ENCODE results near the gene FAM83F.

The FAM83F gene

DNA sequence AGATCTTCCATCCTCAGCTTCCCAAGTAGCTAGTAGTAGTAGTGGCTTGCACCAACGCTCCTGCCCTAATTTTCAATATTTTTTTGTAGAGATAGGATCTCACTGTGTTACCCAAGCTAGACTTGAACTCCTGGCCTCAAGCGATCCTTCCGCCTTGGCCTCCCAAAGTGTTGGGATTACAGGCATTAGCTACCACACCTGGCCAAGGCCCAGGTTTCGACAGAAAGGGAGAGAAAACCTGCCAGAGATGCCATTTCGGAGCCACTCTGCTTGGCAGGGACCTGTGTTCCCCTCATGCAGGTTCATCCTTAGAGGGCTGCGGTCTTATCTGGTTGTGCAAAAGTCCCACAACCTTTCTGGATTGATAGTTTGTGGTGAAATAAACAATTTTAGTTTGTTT, 41.4 kb downstream of the FAM83F start:
- no peak for DNase-seq (ENCODE audit: low spot score)

DNA sequence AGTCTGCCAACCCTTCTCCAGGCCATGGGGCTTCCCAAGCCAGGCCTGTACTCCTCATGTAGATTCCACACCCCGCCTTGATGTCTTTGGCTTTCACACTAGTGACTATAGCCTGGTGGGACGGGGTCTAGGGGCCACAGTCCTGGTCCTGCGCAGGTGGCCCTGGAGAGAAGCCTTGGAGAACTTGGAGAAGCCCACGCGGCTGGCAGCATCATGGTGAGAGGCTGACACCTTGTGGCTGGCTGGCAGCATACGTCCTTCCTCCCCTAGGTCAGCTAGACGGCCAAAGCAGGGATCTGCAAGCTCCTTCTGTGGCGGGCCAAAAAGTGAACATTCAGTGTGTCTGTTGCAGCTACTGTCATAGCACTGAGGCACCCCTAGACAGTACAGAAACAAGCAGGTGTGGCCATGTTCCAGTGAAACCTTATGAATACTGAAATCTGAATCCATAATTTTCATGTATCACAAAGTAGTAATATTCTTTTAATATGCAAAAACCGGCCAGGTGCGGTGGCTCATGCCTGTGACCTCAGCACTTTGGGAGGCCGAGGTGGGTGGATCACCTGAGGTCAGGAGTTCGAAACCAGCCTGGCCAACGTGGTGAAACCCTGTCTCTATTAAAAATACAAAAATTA, 42.0 kb downstream of the FAM83F start:
- peak; percentile 58 for DNase-seq (ENCODE audit: low spot score)

DNA sequence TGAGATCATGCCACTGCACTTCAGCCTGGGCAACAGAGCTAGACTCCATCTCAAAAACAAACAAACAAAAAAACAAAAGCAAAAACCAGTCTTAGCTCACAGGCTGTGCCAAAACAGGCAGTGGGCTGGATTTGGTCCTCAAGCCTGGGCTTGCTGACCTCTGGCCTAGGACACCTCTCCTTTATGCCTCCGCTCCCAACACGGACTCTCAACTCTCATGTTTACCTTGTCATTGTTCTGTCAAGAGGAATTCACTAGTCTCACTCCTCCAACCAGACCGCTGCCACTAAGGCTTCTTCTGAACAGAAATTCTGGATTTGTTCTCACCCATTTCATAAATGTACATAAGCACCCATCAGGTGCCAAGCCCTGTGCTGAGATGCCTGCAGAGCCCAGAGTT, 42.6 kb downstream of the FAM83F start:
- no peak for DNase-seq (ENCODE audit: low spot score)

DNA sequence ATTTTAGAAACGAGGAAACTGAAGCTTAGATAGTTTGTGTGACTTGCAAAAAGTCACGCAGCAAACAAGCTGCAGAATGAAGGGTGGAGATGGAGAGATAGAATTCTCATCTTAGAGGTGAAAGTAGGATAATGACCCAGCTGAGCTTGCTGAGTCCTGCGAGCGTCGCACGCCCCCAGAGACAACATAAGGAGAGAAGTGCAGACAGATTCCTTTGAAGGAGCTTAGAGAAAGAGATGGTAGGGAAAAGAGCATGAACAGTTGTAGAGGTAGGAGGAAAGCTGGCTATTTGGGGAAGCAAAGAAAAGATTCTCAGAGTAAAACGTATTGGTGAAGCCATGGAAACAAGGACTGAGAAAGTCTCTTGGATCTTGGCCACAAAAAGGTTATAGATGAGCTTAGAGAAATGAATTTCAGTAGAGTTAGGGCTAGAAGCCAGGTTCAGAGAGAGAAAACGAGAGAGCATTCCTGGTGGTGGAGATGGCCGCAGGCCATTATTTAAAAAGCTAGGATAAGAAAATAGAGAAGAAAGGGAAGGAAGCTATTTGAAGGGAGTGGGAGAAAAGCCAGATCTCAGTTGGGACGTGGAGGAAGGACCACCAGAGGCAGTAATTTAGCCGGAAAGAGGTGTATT, 44.8 kb downstream of the FAM83F start:
- no peak for DNase-seq (ENCODE audit: low spot score)

DNA sequence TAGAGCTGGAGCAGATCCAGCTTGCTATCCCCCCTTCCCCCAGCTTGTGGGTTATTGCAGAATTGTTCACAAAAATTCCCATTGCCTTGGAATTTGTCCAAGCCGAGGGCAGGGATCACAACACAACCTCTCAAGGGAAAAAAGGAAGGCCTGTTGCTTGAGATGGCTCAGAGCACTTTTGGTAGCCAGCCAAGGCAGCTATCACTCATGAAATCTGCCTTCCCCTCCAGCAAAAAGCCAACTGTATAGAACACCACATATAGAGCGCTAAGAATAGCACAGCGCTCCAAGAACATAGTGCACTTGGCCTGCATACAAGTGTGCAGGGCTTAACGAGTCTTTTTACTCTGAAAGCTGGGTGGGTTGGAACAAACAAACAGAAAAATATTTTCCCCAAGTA, 46.2 kb downstream of the FAM83F start:
- DNase-seq (ENCODE audit: low spot score), result no peak

DNA sequence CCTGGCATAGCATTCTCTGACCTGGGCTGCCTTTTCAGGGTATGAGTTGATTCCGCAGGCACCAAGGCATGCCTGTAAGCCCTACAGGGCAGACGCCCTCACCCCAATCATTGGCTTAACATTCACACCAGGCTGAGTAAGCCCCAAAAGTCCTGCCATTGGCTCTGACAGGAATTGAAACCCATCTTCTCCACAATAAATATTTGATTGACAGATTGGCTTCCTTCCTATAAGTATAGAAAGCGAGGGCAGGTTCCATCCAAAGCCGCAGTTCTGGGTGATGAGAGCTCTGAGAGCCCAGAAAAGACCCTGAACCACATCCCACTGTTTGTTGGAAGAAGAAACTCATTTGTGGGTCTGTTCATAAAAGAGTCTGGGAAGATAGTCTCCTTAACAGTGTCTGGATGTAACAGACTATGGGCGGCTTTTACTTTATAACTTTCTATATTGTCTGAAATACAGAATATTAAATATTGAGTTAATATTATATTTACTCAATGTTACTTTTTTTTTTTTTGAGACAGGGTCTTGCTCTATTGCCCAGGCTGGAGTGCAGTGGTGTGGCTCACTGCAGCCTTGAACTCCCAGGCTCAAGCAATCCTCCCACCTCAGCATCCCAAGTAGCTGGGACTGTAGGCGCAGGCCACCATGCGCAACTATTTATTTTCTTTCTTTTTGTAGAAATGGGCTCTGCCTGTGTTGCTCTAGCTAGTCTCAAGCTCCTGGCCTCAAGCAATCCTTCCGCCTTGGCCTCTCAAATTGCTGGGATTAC, 46.8 kb downstream of the FAM83F start:
- DNase-seq (ENCODE audit: low spot score), result no peak

DNA sequence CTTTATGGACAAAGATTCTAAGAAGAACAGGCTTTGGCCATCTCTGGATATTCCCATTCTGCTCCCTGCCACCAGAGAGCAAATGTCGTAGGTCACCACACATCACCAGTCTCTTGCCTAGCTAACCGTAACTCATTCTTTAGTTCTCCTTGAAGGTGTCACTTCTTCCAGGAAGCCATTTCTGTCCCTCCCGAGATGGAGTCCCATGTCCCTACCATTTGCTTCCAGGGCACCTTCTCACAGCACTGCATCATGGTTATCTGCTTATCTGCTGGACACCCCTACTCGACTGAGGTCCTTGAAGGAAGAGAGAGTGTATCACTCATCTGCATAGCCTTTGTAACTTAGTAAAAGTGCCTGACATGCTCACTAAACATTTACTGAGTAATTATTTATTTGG, 47.6 kb downstream of the FAM83F start:
- no peak for DNase-seq (ENCODE audit: low spot score)

DNA sequence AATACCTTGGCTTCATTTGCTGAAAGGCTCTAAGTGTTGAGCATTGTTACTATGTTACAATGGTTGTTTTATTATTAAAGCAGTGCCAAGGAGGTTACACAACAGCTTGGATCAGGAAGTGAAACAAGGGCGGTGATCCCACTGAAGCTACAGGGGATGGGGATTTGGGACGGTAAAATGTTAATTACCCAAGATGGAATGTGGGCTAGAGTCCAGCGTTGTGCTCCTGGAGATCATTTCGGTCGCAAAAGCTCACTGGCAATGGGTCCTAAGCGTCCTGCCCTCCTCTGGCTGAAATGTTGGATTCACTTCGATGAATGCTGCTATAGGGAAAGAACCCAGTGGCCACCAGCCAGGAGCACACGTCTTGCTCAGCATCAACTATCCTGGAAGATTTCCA, 48.3 kb downstream of the FAM83F start:
- DNase-seq (ENCODE audit: low spot score), result no peak

DNA sequence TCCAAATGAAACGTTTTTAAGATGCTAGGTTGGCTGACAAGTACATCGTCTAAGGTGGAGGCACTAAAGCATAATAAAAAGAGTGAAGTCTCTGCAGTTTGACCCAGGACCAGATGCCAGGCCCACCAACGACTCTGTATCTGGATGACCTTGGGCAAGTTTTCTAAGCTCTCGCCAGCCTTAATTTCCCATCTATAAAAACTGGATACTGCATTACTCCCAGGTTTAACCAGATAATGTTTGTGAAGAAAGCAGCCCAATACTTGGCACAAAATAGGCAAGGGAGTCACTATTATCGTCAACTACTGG, 49.0 kb downstream of the FAM83F start:
- DNase-seq (ENCODE audit: low spot score), result no peak

DNA sequence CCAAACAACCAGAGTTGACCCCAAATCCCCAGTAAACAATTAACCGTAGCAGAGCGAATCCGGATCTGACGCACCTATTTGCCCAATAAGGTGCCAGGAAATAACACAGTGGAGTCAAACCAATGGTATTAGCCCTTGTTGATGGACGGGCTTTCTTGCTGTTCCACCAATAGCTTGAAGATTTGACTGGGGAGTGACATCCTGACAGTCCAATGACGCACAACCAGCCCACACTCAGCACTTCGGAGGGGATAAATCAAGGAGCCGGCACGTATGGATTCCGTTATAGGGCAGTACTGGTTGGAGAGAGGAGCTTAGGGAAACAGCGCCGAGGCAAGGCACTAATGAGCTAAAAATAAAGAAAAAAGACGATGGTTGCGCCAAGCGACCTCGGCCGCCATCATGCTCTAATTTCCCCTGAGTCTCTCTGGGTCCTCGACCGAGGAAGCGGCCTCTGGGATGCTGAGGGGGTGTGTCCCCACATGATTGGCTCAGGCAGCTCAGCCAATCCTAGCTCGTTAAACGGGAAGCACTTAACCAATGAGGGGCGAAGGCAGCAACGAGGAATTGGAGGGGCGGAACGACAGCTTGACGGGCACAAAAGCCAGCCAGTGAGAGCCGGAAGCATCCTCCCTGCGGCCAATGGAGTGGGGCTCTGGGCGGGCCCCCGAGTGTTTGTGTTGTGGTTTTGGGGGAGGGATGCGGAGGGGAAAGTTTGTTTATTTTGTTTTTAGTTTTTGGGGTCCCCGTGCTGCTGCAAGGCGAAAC, 49.5 kb downstream of the FAM83F start:
- peak; percentile 98 for DNase-seq (ENCODE audit: low spot score)

DNA sequence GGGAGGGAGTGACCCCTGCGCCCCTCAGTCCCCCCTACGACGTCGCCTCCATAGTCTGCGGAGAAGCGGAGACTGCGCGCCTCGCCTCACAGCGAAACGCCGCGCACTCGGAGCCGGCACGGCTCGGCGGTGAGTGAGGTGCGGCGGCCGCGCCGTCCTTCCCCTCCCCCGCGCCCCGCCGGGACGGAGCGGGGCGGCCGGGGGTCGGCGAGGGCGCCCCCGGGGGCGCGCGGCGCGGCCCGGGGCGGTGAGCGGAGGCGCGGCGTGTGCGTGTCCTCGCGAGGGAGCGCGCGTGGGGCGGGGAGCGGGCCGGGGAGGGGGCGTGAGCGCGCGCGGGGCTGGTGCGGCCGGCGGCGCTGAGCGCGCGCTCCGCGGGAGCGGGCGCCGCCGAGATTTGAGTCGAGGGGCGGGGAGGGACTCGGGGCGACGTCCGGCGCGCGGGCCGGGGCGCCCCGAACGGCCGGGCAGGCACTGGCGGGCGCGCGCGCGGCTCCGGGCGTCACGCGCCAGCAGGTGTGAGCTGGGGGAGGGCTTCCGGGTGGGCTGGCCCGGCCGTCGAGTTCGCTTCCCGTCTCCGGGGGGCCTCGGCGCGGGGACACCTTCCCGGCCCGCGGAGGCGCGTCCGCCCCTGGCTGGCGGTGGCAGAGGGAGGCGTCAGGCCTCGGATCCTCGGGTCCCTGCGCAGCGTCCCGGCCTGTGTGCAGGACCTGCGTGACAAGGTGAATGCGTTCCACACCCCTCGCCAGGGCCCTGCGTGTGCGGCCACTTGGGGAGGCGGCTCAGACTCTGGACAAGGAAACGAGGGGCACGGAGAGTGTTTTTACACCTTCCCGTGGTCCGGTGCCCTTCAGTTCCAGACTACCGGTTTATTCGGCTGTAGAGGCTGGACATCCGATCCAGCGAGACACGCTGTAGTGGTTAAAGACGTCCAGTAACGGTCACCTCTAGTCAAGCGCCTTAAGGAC, 50.4 kb downstream of the FAM83F start:
- peak; percentile 35 for DNase-seq (ENCODE audit: low spot score)

DNA sequence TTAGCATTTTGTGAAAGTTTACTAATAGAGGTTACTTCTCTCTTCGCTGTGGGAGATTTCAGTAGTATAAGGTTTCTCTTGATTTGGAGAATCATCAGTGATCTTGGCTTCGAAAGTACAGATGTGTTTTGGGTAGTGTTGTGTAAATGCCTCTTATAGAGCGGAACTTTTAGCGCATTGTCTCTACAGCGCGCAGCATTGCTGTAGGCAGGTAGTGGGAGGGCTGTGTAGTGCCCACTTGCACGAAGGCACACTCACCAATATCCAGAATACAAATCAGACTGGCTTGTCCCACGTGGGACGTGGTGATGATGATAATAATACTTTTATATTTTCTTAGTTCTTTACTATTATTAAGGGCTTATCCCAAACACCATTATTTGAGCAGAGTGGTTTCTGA, 51.4 kb downstream of the FAM83F start:
- DNase-seq (ENCODE audit: low spot score), result no peak

DNA sequence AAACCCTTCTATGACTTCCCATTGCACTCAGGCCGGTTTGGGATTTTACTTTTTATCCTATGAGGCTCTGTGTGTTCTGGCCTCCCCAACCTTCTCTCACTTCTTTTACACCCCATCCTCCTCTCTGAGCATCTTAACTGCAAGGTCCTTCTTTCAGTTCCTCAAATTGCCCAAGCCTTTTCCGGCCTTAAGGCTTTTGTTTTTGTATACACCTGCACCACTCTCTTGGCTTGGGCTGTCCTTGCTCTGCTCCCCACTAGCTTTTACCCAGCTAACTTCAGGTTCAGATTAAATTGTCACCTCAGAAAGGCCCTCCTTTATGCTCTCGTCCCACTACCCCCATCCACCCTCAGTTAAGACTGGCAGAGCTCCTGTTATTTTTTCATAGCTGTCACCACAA, 55.5 kb downstream of the FAM83F start:
- no peak for DNase-seq (ENCODE audit: low spot score)

DNA sequence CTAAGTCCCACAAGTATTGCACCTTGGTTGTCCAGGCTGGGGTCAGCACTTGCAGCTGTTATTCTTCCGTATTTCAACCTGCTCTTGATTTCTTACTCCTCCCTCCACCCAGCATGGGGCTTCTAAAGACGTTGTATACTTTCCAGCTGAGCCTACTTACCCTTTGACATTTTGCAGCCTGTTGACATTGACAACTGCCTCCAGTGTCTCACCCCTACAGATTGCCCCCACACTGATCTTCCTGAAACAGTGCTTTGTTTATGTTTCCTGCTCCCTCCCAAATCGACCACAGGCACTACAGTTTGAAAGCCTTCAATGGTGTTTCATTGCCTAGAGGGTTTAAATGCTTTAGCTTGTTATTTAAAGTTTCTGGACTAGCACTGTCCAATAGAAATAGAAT, 56.6 kb downstream of the FAM83F start:
- DNase-seq (ENCODE audit: low spot score), result no peak

DNA sequence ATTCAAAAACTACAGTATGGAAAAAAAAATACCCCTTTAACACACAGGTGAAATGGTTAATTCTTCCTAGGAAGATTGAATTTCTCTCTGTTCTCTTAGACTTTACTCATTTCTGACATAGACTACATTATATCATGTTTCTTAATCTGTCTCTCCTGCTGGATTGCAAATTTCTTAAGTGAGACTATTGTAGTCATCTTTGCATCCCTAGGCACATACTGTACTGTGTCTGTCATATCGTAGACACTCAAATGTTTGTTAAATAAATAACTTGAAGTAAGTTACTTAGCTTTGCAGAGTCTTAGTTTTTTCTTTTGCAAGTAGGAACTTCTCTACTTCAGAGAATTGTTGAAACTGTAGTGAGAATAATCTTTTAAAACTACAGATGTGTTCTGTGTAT, 58.7 kb downstream of the FAM83F start:
- no peak for DNase-seq (ENCODE audit: low spot score)

DNA sequence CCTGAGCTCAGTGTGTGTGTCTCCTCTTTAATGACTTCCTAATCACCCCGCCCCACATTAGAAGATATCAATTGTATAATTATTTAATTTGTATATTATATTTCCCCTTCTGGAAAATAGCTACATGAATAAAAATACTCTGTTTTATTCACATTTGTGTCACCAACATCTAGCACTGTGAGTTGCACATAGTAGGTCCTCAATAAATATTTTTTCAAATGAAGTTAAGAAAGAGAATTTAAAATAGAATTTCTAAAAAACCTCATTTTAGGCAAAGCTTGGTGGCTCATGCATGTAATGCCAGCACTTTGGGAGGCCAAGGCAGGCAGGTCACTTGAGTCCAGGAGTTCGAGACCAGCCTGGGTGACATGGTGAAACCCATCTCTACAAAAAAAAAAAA, 59.7 kb downstream of the FAM83F start:
- no peak for DNase-seq (ENCODE audit: low spot score)

DNA sequence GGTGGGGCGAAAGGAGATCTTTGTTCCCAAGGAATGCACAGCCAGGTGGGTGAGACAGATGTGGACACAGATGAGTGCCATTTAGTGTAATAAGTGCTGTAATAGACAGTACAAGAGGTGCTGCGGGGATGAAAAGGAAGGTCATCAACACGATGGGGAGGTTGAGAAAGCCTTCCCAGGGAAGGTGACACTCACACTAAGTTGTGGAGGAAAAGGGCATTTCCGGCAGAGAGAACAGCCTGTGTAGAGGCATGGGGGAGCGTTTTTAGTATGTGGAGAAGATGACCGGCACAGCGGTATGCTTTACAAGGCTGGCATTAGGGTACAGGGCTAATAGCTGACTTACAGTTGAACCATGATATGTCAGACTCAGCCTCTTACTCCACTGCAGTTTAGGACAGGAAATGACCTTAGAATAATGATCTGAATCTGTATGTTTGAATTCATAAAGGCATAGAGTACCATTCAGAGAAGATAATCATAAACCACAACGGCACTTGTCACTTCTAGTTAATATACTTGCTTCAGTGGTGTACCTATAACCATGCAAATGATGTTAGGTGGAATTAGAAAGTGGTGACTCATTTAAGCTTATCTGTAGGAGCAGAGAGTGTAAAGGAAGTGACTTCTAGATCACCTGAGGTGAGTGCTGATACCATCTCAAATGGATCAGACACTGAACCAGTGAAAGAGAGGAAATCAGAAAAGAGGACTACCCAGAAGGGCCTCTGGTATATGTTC, 60.6 kb downstream of the FAM83F start:
- DNase-seq (ENCODE audit: low spot score), result peak; percentile 21

DNA sequence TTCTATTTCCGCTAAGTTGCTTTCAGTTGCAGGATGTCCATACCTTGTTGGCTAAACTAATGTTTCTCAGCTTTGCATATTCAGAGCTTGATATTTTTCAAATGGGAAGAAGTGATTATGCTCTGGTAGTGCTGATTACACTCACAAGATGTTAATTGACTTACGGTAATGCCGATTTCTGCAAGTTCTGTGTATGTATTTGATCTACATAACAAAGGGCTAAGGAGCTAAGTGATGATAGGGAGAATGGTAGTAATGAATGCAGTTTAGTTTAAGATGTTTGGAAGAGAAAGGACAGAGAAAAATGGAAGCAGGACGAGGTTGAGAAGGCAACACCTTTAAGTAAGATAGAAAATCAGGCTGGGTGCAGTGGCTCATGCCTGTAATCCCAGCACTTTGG, 61.4 kb downstream of the FAM83F start:
- no peak for DNase-seq (ENCODE audit: low spot score)

DNA sequence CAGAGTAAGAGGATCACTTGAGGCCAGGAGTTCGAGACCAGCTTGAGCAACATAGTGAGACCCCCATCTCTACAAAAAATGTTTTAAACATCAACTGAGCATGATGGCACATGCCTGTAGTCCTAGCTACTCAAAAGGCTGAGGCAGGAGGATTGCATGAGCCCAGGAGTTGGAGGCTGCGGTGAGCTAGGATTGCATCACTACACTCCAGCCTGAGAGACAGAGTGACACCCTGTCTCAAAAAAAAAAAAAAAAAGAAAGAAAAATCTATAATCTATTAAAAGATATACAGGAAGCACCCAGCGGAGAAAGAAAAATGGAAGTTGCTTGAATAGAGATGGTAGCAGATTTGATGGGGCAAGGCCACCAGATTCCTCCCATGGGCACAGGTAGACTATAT, 61.8 kb downstream of the FAM83F start:
- DNase-seq (ENCODE audit: low spot score), result no peak

DNA sequence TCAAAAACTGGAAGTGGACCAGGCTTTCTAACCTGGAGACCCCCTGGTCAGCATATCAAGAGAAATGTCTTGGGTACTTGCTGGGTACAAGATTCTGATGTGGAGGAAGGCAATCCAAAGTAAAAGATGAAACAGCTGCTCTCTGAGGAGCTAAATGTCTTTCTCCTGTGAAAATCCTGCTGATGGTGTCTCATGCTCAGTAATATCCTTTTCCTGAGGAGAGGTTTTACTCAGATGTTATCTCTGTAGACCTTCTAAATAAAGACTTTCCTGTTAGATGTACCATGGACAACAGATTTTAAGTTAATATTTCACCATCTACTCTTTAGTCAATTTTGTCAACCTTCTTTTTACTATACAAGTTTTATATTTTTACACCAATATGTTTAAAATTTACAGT, 62.9 kb downstream of the FAM83F start:
- DNase-seq (ENCODE audit: low spot score), result no peak

DNA sequence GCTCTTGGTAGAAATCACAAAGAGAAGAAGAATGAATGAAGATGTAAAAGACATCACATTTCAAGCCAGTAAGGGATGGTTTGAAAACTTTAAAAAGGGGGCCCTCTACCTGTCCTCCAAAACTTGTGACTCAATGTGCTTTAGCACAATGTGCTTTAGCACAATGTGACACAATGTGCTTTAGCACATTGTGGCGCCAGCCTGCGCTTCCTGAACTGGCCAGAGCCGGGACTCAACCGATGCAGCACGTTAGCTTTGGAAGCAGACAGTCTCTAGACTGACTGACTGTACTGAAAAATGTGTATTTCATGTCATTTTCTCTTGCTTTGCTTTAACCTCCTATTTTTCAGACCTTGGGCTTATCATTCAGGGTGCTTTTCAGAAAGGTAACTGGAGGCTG, 63.5 kb downstream of the FAM83F start:
- no peak for DNase-seq (ENCODE audit: low spot score)
